Astrocyte (in vitro differentiated cells and primary cell): ENCODE results near the gene RPL10A.

Experiments
- EZH2 ChIP-seq: IDR thresholded peaks from 2 replicates; pipeline ENCODE4 v1.6.1; 2012; ENCODE audit warnings: mild to moderate bottlenecking, low read length, inconsistent platforms; ENCODE audit not compliant: insufficient read depth
- TF ChIP-seq, protein P1 (sequence below): IDR thresholded peaks from 2 replicates; pipeline ENCODE4 v1.5.1; 2011; ENCODE audit warnings: low read depth, mild to moderate bottlenecking, inconsistent platforms, low read length, moderate library complexity; ENCODE audit not compliant: insufficient read depth

DNA sequence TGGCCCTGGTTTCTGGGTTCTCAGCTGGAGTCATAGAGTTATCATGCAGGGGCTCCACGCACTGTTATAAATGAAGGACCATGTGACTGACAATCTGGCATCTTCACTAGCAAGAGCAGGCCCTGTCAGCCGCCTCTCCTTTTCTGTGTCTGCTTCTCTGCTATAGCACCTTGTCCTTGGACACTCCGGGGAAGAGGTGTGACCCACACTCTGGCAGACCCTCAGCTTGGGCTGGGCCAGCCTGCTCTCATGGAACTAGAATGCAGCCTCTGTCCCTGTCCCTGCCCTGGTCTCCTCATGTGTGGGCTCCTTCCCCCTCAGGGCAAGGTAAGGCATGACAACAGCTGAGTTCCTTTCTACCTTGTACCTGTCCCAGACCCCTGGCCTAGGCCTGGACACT lies 27.0 kb upstream of the RPL10A start:
- TF ChIP-seq, protein P1, sequence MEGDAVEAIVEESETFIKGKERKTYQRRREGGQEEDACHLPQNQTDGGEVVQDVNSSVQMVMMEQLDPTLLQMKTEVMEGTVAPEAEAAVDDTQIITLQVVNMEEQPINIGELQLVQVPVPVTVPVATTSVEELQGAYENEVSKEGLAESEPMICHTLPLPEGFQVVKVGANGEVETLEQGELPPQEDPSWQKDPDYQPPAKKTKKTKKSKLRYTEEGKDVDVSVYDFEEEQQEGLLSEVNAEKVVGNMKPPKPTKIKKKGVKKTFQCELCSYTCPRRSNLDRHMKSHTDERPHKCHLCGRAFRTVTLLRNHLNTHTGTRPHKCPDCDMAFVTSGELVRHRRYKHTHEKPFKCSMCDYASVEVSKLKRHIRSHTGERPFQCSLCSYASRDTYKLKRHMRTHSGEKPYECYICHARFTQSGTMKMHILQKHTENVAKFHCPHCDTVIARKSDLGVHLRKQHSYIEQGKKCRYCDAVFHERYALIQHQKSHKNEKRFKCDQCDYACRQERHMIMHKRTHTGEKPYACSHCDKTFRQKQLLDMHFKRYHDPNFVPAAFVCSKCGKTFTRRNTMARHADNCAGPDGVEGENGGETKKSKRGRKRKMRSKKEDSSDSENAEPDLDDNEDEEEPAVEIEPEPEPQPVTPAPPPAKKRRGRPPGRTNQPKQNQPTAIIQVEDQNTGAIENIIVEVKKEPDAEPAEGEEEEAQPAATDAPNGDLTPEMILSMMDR: no peak
- TF ChIP-seq EZH2: no peak
